ENCODE results near the gene PPL.

Gene PPL

GRCh38 chr16:4927661-4928060, 9.3 kb downstream of the PPL start:
- DNase-seq (ENCODE audit: insufficient read length, low spot score) (no peak), FAIRE-seq (no peak)
- no peak for TF ChIP-seq SPI1 (IDR thresholded peaks at IDR 0.05; ENCODE audit: low read depth, low read length)
- no peak for TF ChIP-seq POLR2AphosphoS5 (IDR thresholded peaks at IDR 0.05; ENCODE audit: low read depth, low read length)
- TF ChIP-seq PAX5 (IDR thresholded peaks at IDR 0.05; ENCODE audit: insufficient read depth, low read length, severe bottlenecking) = no peak
- no peak for TF ChIP-seq TAF1 (IDR thresholded peaks at IDR 0.05; ENCODE audit: low read depth, low read length)
- no peak for TF ChIP-seq POLR2A (IDR thresholded peaks at IDR 0.05; ENCODE audit: low read depth, low read length)
- no peak for TF ChIP-seq POU2F2 (IDR thresholded peaks at IDR 0.05; ENCODE audit: low read depth, low read length)

- FAIRE-seq = no peak
- DNase-seq (ENCODE audit: insufficient read length, low spot score) = no peak
- TF ChIP-seq SPI1 (IDR thresholded peaks at IDR 0.05; ENCODE audit: low read depth, low read length) = no peak
Observed at GRCh38 chr16:4926928-4927327, 10.0 kb downstream of the PPL start.

- no peak for FAIRE-seq
- TF ChIP-seq POLR2A (IDR thresholded peaks at IDR 0.05; ENCODE audit: low read depth, low read length) (no peak), PAX5 (IDR thresholded peaks at IDR 0.05; ENCODE audit: insufficient read depth, low read length, severe bottlenecking) (no peak), POLR2AphosphoS5 (IDR thresholded peaks at IDR 0.05; ENCODE audit: low read depth, low read length) (no peak), TAF1 (IDR thresholded peaks at IDR 0.05; ENCODE audit: low read depth, low read length) (no peak), SPI1 (IDR thresholded peaks at IDR 0.05; ENCODE audit: low read depth, low read length) (no peak), POU2F2 (IDR thresholded peaks at IDR 0.05; ENCODE audit: low read depth, low read length) (no peak)
- DNase-seq (ENCODE audit: insufficient read length, low spot score) = no peak
Observed at GRCh38 chr16:4925791-4926190, 11.2 kb downstream of the PPL start.

DNA sequence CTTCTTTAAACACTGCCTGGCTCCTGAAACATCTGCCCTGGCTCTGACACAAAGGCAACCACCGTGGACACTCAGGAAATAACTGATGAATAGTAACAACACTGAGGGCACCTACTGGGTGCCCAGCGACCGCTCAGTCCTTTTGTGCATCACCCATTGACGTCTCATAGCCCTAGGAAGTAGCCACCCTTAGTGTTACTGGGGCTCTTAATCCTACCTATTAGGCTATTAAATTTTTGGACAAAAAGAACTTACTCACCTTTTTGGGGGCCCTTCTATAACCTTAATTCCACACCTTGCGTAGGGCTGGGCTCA, 11.7 kb downstream of the PPL start:
- TF ChIP-seq SPI1 (IDR thresholded peaks at IDR 0.05; ENCODE audit: low read depth, low read length) = no peak
- no peak for TF ChIP-seq PAX5 (IDR thresholded peaks at IDR 0.05; ENCODE audit: insufficient read depth, low read length, severe bottlenecking)
- no peak for TF ChIP-seq POLR2AphosphoS5 (IDR thresholded peaks at IDR 0.05; ENCODE audit: low read depth, low read length)
- no peak for TF ChIP-seq POLR2A (IDR thresholded peaks at IDR 0.05; ENCODE audit: low read depth, low read length)
- TF ChIP-seq POU2F2 (IDR thresholded peaks at IDR 0.05; ENCODE audit: low read depth, low read length) = no peak
- TF ChIP-seq TAF1 (IDR thresholded peaks at IDR 0.05; ENCODE audit: low read depth, low read length) = no peak
- DNase-seq (ENCODE audit: insufficient read length, low spot score) (no peak), FAIRE-seq (no peak)

GRCh38 chr16:4924593-4925292, 12.2 kb downstream of the PPL start:
- TF ChIP-seq TAF1 (IDR thresholded peaks at IDR 0.05; ENCODE audit: low read depth, low read length) (no peak), POLR2A (IDR thresholded peaks at IDR 0.05; ENCODE audit: low read depth, low read length) (no peak), PAX5 (IDR thresholded peaks at IDR 0.05; ENCODE audit: insufficient read depth, low read length, severe bottlenecking) (no peak), POLR2AphosphoS5 (IDR thresholded peaks at IDR 0.05; ENCODE audit: low read depth, low read length) (no peak), SPI1 (IDR thresholded peaks at IDR 0.05; ENCODE audit: low read depth, low read length) (no peak), POU2F2 (IDR thresholded peaks at IDR 0.05; ENCODE audit: low read depth, low read length) (no peak)
- FAIRE-seq = no peak
- no peak for DNase-seq (ENCODE audit: insufficient read length, low spot score)

DNA sequence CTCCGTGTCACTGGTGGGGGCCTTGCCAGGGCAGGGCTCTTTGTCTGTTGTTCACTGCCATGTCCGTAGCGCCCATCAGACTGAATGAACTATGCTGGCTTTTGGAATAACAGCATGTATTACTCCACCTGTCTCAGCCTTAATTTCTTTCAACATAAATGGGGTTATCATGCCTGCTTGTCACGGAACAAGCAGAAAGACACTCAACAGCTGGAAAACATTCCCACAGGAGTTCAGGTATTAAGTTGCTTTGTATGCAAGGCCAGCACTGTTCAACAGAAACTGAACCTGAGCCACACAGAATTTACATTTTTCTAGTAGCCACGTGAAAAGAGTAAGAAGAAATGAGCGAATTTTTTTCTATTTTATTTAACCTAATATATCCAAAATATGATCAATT, 13.1 kb downstream of the PPL start:
- TF ChIP-seq PAX5 (IDR thresholded peaks at IDR 0.05; ENCODE audit: insufficient read depth, low read length, severe bottlenecking) = no peak
- TF ChIP-seq POU2F2 (IDR thresholded peaks at IDR 0.05; ENCODE audit: low read depth, low read length) = no peak
- no peak for TF ChIP-seq POLR2A (IDR thresholded peaks at IDR 0.05; ENCODE audit: low read depth, low read length)
- no peak for TF ChIP-seq POLR2AphosphoS5 (IDR thresholded peaks at IDR 0.05; ENCODE audit: low read depth, low read length)
- TF ChIP-seq SPI1 (IDR thresholded peaks at IDR 0.05; ENCODE audit: low read depth, low read length) = no peak
- no peak for TF ChIP-seq TAF1 (IDR thresholded peaks at IDR 0.05; ENCODE audit: low read depth, low read length)

DNA sequence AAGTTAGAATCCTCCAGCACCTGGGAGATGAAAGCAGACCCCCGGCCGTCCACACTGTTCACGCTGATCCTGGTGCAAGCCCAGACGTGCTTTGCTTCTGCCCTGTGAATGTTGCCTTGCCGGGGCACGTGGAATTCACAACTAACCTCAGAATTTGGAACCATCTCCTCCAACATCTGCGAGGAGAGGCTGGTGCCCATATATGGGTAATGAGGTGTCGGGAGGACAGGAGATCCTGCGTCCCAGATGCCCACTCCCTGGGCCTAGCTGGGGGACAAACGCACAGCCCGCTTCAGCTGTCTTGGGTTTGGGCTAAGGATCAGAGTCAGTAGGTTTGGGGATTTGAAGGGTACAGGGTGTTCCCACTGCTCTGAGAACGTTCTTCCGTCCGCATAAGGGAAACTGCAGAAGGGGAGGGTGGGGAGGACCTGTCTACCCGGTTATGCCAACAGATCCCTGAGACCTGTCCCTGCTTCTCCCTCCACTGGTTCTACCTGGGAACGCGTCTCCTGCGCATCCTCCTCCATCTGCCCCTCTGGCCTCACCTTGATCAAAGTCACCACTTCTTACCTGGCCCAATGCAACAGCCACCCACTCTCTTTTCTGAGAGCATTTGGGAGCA, 14.1 kb downstream of the PPL start:
- no peak for DNase-seq (ENCODE audit: insufficient read length, low spot score)
- FAIRE-seq = no peak
- TF ChIP-seq PAX5 (IDR thresholded peaks at IDR 0.05; ENCODE audit: insufficient read depth, low read length, severe bottlenecking) = no peak
- TF ChIP-seq SPI1 (IDR thresholded peaks at IDR 0.05; ENCODE audit: low read depth, low read length) = no peak
- TF ChIP-seq POLR2A (IDR thresholded peaks at IDR 0.05; ENCODE audit: low read depth, low read length) = no peak

More for the DNA sequence above, 13.1 kb downstream of the PPL start:
- DNase-seq (ENCODE audit: insufficient read length, low spot score) (no peak), FAIRE-seq (no peak)

DNA sequence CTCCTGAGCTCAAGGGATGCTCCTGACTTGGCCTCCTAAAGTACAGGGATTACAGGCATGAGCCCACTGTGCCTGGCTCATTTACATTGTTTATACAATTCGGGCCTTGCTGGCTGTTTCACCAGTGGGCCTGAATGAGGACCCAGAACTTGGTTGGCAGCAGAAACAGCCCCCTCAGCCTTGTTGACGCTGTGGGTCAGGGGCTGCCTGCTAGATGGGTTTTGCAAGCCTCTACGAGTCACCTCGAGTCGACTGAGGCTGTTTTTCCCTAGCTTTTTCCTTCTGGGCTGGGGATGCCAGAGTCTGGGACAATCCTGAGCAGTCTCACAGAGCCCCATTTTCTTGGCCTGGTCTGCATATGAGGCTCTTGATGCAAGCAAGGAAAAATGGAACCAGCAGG, 16.1 kb downstream of the PPL start:
- TF ChIP-seq TAF1 (IDR thresholded peaks at IDR 0.05; ENCODE audit: low read depth, low read length) = no peak
- no peak for TF ChIP-seq POLR2AphosphoS5 (IDR thresholded peaks at IDR 0.05; ENCODE audit: low read depth, low read length)
- no peak for TF ChIP-seq SPI1 (IDR thresholded peaks at IDR 0.05; ENCODE audit: low read depth, low read length)
- no peak for TF ChIP-seq POU2F2 (IDR thresholded peaks at IDR 0.05; ENCODE audit: low read depth, low read length)
- TF ChIP-seq POLR2A (IDR thresholded peaks at IDR 0.05; ENCODE audit: low read depth, low read length) = no peak
- no peak for TF ChIP-seq PAX5 (IDR thresholded peaks at IDR 0.05; ENCODE audit: insufficient read depth, low read length, severe bottlenecking)
- no peak for DNase-seq (ENCODE audit: insufficient read length, low spot score)
- no peak for FAIRE-seq

DNA sequence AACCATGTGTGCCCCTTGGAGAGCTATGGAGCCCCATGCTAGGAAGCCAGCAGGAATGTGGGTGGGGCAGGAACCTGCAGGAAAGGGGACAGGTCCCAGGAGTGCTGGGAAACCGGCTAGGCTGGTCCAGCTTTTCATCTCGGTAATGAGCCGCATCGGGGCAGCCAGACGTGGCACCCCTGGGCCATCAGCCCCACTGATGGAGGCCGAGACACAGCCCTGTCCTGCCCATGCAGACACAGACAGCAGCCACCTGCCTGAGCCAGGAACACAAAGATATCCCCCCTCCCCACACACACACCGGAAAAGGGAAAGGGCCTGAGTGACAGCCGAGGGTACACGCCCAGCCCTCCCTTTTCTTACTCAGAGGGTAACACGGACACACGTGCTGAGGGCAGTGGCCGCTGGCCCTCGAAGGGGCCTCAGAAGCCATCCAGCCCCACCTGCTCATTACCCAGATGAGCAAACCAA, 18.1 kb downstream of the PPL start:
- DNase-seq (ENCODE audit: insufficient read length, low spot score) (no peak), FAIRE-seq (no peak)
- no peak for TF ChIP-seq SPI1 (IDR thresholded peaks at IDR 0.05; ENCODE audit: low read depth, low read length)
- TF ChIP-seq POLR2A (IDR thresholded peaks at IDR 0.05; ENCODE audit: low read depth, low read length) = no peak
- no peak for TF ChIP-seq POLR2AphosphoS5 (IDR thresholded peaks at IDR 0.05; ENCODE audit: low read depth, low read length)
- no peak for TF ChIP-seq TAF1 (IDR thresholded peaks at IDR 0.05; ENCODE audit: low read depth, low read length)
- no peak for TF ChIP-seq POU2F2 (IDR thresholded peaks at IDR 0.05; ENCODE audit: low read depth, low read length)
- TF ChIP-seq PAX5 (IDR thresholded peaks at IDR 0.05; ENCODE audit: insufficient read depth, low read length, severe bottlenecking) = no peak

DNA sequence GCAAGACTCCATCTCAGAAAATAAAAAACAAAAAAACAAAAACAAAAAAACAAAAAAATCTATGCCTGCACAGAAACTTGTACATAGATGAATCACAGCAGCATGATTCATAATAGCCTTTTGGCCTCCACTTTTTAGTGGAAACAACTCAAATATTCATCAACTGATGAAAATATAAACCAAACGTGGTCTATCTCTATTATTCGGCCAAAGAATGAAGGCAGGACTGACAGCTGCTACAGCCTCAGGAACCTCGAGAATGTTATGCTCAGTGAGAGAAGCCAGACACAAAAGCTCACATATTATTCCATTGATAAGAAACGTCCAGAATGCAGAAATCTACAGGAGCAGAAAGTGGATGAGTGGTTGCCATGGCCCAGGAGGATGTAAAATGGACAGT, 19.8 kb downstream of the PPL start:
- no peak for FAIRE-seq
- no peak for TF ChIP-seq POLR2AphosphoS5 (IDR thresholded peaks at IDR 0.05; ENCODE audit: low read depth, low read length)
- no peak for TF ChIP-seq SPI1 (IDR thresholded peaks at IDR 0.05; ENCODE audit: low read depth, low read length)
- TF ChIP-seq TAF1 (IDR thresholded peaks at IDR 0.05; ENCODE audit: low read depth, low read length) = no peak
- TF ChIP-seq POLR2A (IDR thresholded peaks at IDR 0.05; ENCODE audit: low read depth, low read length) = no peak
- TF ChIP-seq PAX5 (IDR thresholded peaks at IDR 0.05; ENCODE audit: insufficient read depth, low read length, severe bottlenecking) = no peak
- TF ChIP-seq POU2F2 (IDR thresholded peaks at IDR 0.05; ENCODE audit: low read depth, low read length) = no peak
- no peak for DNase-seq (ENCODE audit: insufficient read length, low spot score)

Measured in GM12891 (cell line).